Left ventricle myocardium inferior (tissue), 1 donor: Measurements from ENCODE around the gene ANKRD66. TPM values are rescaled to one million over a fixed set of nuclear protein-coding genes. Genes with fewer than 3 reads are reported as not detected.
"Not testable (repeated sequence)": the region's sequence is repeated elsewhere in the genome, so short reads cannot be mapped to it uniquely, and the experiment has no call there.

Source experiments
- DNase-seq: peaks from one replicate; pipeline ENCODE4 v3.0.0-alpha.2; 2020
- H3K27ac ChIP-seq: fragments of 200-600 bp; replicated peaks from 2 replicates; pipeline ENCODE4 v1.8.0; 2021
- H3K27me3 ChIP-seq: fragments of 200-600 bp; 2 replicates; pipeline ENCODE4 v1.8.0; 2021; ENCODE audit warnings: low read depth
- H3K36me3 ChIP-seq: fragments of 200-600 bp; 2 replicates; pipeline ENCODE4 v1.8.0; 2021
- H3K4me1 ChIP-seq: fragments of 200-600 bp; 2 replicates; pipeline ENCODE4 v1.8.0; 2021
- H3K4me3 ChIP-seq: fragments of 200-600 bp; 2 replicates; pipeline ENCODE4 v1.8.0; 2021; ENCODE audit warnings: mild to moderate bottlenecking, moderate library complexity
- H3K9me3 ChIP-seq: fragments of 200-600 bp; replicated peaks from 2 replicates; pipeline ENCODE4 v1.8.0; 2021
- intact Hi-C: fragments of 100-400 bp; cut with micrococcal nuclease; formaldehyde crosslinking; loops from one replicate; pipeline ENCODE4 v1.11.0; 2022
- total RNA-seq: library from RNA; stranded (reverse); fragmentation: NEBNext Ultra II Directional; extraction: Animal tissue kit (Norgen Biotek cat#: 25700); gene quantifications from one replicate; pipeline ENCODE4 v1.2.1, GENCODE V29; 2021
- TF ChIP-seq, protein P1 (sequence below): fragments of 200-600 bp; IDR thresholded peaks from 2 replicates; pipeline ENCODE4 v1.8.0; 2021; ENCODE audit warnings: antibody characterized with exemption, mild to moderate bottlenecking, borderline replicate concordance
- donor health status: DM: no; HTN: yes; CAD: no; lungs with severe emphysema.

ANKRD66 gene
- total RNA-seq, 1 donor from 2014 or later, result not detected

DNA sequence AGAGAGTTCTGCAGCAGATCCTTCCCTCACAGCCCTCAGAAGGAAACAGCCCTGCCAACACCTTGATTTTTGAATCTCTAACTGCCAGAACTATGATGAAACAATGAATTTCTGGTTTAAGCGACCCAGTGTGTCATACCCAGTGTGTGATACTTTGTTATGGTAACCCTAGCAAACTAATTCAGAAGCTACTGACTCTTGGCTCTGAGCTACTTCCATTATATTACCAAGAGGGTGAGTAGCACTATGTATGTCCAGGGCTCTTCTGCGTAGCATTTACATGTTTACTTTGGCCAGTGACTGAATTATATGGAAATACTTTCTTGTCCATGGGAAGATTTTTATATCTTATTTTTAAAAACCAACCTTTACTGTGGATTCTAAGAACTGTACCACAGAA, 16.7 kb downstream of the ANKRD66 start:
- intact Hi-C loops, result no loop called here
- no peak for DNase-seq

DNA sequence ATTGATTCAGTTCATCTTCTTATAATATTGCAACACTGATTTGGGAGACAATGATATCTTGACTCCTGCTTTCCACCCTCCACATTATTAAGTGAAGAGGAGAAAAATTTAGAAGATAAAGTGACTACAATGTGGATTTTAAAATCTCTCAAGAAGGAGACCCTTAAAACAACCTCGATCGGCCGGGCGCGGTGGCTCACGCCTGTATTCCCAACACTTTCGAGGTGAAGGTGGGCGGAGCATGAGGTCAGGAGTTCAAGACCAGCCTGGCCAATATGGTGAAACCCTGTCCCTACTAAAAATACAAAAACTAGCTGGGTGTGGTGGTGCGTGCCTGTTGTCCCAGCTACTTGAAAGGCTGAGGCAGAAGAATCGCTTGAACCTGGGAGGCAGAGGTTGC, 17.5 kb downstream of the ANKRD66 start:
- intact Hi-C loops, H3K4me1 ChIP-seq, H3K27me3 ChIP-seq, H3K9me3 ChIP-seq, DNase-seq, H3K36me3 ChIP-seq, H3K27ac ChIP-seq, H3K4me3 ChIP-seq: not testable (repeated sequence)

More for the DNA sequence above, 16.7 kb downstream of the ANKRD66 start:
- peaks cover 5% of the 10 kb centered on the region for H3K27me3 ChIP-seq
- TF ChIP-seq, protein P1, sequence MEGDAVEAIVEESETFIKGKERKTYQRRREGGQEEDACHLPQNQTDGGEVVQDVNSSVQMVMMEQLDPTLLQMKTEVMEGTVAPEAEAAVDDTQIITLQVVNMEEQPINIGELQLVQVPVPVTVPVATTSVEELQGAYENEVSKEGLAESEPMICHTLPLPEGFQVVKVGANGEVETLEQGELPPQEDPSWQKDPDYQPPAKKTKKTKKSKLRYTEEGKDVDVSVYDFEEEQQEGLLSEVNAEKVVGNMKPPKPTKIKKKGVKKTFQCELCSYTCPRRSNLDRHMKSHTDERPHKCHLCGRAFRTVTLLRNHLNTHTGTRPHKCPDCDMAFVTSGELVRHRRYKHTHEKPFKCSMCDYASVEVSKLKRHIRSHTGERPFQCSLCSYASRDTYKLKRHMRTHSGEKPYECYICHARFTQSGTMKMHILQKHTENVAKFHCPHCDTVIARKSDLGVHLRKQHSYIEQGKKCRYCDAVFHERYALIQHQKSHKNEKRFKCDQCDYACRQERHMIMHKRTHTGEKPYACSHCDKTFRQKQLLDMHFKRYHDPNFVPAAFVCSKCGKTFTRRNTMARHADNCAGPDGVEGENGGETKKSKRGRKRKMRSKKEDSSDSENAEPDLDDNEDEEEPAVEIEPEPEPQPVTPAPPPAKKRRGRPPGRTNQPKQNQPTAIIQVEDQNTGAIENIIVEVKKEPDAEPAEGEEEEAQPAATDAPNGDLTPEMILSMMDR, result no peak
- no peak overlapping the region for H3K4me3 ChIP-seq
- H3K4me1 ChIP-seq, result no peaks in the 10 kb centered on the region
- H3K27ac ChIP-seq, result no peak overlapping the region
- H3K36me3 ChIP-seq, result no peaks in the 10 kb centered on the region
- peaks cover 9% of the 10 kb centered on the region for H3K9me3 ChIP-seq

DNA sequence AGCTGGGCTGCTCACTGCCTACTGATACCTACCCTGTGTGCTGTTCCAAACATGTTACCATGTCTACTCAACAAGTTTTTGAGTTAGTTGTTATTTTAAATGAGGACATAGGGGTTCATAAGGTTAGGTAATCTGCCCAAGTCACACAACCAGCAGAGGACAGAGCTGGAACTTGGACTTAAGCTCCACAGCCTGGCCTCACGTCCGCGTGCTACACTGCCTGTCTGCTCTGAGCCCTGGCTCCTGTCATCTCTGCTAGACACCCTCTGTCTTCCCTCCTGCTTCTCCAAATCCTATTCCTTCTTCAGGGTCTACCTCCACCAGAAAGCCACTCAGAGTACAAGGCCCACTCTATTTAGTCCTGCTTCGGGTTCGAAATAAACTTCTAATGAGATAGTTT, 18.2 kb downstream of the ANKRD66 start:
- no peak overlapping the region for H3K27ac ChIP-seq
- TF ChIP-seq, protein P1, result no peak

DNA sequence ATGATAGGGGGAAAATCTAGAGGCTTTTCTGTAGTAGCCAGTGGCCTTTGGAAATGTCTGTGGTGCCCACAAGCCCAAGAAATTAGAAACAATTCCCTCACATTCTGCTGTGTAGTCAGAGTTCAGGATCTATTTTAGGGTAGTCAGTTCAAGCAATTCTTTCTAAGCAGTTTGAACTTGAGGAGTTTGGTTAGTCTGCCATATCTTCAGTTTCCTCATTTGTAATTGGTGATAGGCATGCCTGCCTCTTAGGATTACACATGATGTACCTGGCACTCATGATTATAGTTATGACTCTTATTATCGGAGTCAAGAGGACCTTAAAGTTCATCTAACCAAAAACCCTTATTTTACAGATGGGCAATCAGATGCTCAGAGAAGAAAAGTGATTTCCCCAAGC, 25.3 kb downstream of the ANKRD66 start:
- H3K4me1 ChIP-seq, result peaks cover 18% of the 10 kb centered on the region
- no peak overlapping the region for H3K4me3 ChIP-seq
- DNase-seq, result no peak
- intact Hi-C loops, result no loop called here
- peaks cover 6% of the 10 kb centered on the region for H3K9me3 ChIP-seq
- no peaks in the 10 kb centered on the region for H3K27me3 ChIP-seq
- TF ChIP-seq, protein P1, result no peak
- peak overlapping the region; percentile 7 for H3K27ac ChIP-seq
- no peaks in the 10 kb centered on the region for H3K36me3 ChIP-seq

More for the DNA sequence above, 18.2 kb downstream of the ANKRD66 start:
- intact Hi-C loops, result no loop called here
- no peaks in the 10 kb centered on the region for H3K4me1 ChIP-seq
- peaks cover 5% of the 10 kb centered on the region for H3K27me3 ChIP-seq
- H3K4me3 ChIP-seq, result no peak overlapping the region
- H3K9me3 ChIP-seq, result peaks cover 9% of the 10 kb centered on the region
- DNase-seq, result no peak
- H3K36me3 ChIP-seq, result no peaks in the 10 kb centered on the region

DNA sequence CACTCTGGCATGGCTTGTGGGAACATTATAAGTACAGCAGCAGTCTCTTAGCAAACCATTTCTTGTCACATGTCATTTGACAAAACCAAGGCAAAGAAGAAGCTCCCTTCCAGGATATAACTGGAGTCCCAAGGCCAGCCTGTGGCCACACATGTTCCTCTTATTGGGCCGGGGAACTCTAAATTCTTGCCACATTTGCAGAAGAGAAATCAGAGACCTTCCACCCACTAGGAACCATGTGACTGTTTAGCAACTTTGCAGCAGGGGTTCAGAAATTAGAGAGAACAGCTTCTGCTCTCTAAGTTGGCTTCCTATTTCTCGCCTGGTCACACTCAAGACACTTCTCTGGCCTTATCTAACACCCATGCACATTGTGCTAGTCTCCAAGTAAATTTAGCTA, 26.0 kb downstream of the ANKRD66 start:
- intact Hi-C loops, result no loop called here
- H3K4me3 ChIP-seq, result no peak overlapping the region
- peak; percentile 19 for DNase-seq
- peak overlapping the region; percentile 7 for H3K27ac ChIP-seq
- H3K36me3 ChIP-seq, result no peaks in the 10 kb centered on the region
- H3K27me3 ChIP-seq, result no peaks in the 10 kb centered on the region
- no peaks in the 10 kb centered on the region for H3K9me3 ChIP-seq
- TF ChIP-seq, protein P1, result no peak
- peaks cover 18% of the 10 kb centered on the region for H3K4me1 ChIP-seq

DNA sequence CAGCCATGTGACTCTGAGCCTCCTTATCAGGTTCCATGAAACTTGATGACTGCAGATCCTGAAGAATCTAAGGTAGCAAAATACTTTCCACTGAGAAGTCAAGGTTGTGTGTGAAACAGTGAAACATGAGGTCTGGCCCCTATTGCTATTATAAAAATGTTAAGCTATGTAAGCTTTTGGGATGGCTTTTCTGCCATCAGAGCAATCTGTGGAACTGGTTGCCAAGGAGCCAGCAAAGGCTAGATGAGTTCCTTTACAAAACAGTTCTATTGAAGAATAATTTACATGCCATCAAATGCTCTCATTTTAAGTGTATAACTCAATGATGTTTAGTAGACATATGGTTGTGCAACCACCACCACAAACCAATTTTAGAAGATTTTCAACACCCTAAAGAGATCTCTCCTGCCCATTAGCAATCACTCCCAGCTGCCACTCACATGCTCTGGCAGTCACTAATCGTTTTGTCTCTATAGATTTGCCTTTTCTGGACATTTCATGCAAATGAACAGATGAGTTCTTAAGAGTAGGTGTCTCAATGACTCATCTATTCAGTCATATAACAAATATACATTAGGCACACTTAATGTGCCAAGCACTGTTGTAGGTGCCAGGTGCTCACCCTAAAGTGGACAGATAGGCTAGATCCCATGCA, 26.6 kb downstream of the ANKRD66 start:
- peak overlapping the region; percentile 15 for H3K27ac ChIP-seq
- H3K9me3 ChIP-seq, result no peaks in the 10 kb centered on the region
- DNase-seq, result no peak
- no peaks in the 10 kb centered on the region for H3K36me3 ChIP-seq
- intact Hi-C loops, result no loop called here
- H3K4me1 ChIP-seq, result peaks cover 18% of the 10 kb centered on the region
- TF ChIP-seq, protein P1, result no peak
- no peak overlapping the region for H3K4me3 ChIP-seq
- no peaks in the 10 kb centered on the region for H3K27me3 ChIP-seq

DNA sequence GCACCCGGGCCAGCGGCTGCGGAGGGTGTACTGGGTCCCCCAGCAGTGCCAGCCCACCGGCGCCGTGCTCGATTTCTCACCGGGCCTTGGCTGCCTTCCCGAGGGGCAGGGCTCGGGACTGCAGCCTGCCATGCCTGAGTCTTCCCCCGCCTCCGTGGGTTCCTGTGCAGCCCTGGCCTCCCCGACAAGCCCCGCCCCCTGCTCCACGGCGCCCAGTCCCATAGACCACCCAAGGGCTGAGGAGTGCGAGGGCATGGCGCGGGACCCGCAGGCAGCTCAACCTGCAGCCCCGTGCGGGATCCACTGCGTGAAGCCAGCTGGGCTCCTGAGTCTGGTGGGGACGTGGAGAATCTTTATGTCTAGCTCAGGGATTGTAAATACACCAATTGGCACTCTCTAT, 28.0 kb downstream of the ANKRD66 start:
- H3K27ac ChIP-seq, H3K27me3 ChIP-seq, H3K36me3 ChIP-seq, intact Hi-C loops, H3K4me3 ChIP-seq, DNase-seq, H3K9me3 ChIP-seq: not testable (repeated sequence)
- peaks cover 18% of the 10 kb centered on the region for H3K4me1 ChIP-seq
